H1 (cell line): ENCODE results near the gene AKR1B15. TPM values are rescaled to one million over a fixed set of nuclear protein-coding genes. Genes with fewer than 3 reads are reported as not detected.

Experiments
- CTCF ChIA-PET: fragments of 300-600 bp; sonication (Branson Sonifier 250); formaldehyde crosslinking; loops from one replicate; lab custom pipeline; 2021; ENCODE audit not compliant: partially characterized antibody; lab: Charles Lee
- POLR2A ChIA-PET: fragments of 300-600 bp; sonication (Branson Sonifier 250); formaldehyde crosslinking; loops from one replicate; lab custom pipeline; 2021; ENCODE audit warnings: inconsistent platforms; ENCODE audit not compliant: partially characterized antibody; lab: Charles Lee
- DNase-seq, 2 experiments: peaks; one replicate each; pipeline versions ENCODE4 v3.0.0 to v3.0.0-alpha.2; 2010 to 2022; ENCODE audit warnings: low spot score in 2 of 2, low read depth in 1 of 2, mixed read lengths in 1 of 2
- FAIRE-seq: peaks from 2 replicates; lab custom pipeline; 2011; peaks lifted over from hg19 to GRCh38; lab: Jason Lieb, UNC
- H2AFZ ChIP-seq: 2 replicates; pipeline ENCODE4 v1.8.1; 2012; ENCODE audit warnings: low read length, inconsistent platforms
- H2AK5ac ChIP-seq: 2 replicates; pipeline ENCODE4 v1.6.1; 2013; ENCODE audit warnings: low read depth, low read length
- H2BK120ac ChIP-seq: replicated peaks from 2 replicates; pipeline ENCODE3; 2013; ENCODE audit warnings: low read depth, low read length, inconsistent platforms
- H2BK12ac ChIP-seq: 2 replicates; pipeline ENCODE4 v1.6.1; 2013; ENCODE audit warnings: low read depth, low read length
- H2BK15ac ChIP-seq: 2 replicates; pipeline ENCODE4 v1.6.1; 2013; ENCODE audit warnings: low read length
- H2BK20ac ChIP-seq: 2 replicates; pipeline ENCODE4 v1.6.1; 2013; ENCODE audit warnings: low read length
- H2BK5ac ChIP-seq: 2 replicates; pipeline ENCODE4 v1.6.1; 2013; ENCODE audit warnings: low read depth, low read length
- H3K14ac ChIP-seq: 2 replicates; pipeline ENCODE4 v1.6.1; 2013; ENCODE audit warnings: inconsistent platforms; ENCODE audit not compliant: insufficient read length
- H3K18ac ChIP-seq: 2 replicates; pipeline ENCODE4 v1.6.1; 2013; ENCODE audit warnings: low read length; ENCODE audit errors: extremely low read depth
- H3K23ac ChIP-seq: 2 replicates; pipeline ENCODE4 v1.6.1; 2013; ENCODE audit warnings: inconsistent platforms; ENCODE audit not compliant: insufficient read length
- H3K23me2 ChIP-seq: 2 replicates; pipeline ENCODE4 v1.6.1; 2013; ENCODE audit warnings: low read depth, low read length
- H3K27ac ChIP-seq: 2 replicates; pipeline ENCODE4 v1.6.1; 2011; ENCODE audit warnings: low read depth, low read length, inconsistent platforms
- H3K27me3 ChIP-seq, 4 experiments: replicated peaks in 1 of 4; 1 replicate in 1 of 4; 2 replicates in 3 of 4; pipeline versions ENCODE4 v1.6.1 to v1.8.1; 2011 to 2013; ENCODE audit warnings: low read length in 3 of 4, mild to moderate bottlenecking in 3 of 4, inconsistent platforms in 2 of 4, mixed read lengths in 2 of 4, moderate library complexity in 1 of 4; ENCODE audit not compliant: control insufficient read depth in 3 of 4, insufficient read depth in 3 of 4; ENCODE audit errors: extremely low read depth in 1 of 4
- H3K36me3 ChIP-seq, 4 experiments: 2 replicates each; pipeline versions ENCODE4 v1.6.1 to v1.8.1; 2011 to 2013; ENCODE audit warnings: mild to moderate bottlenecking in 4 of 4, low read length in 3 of 4, moderate library complexity in 2 of 4, control low read depth in 1 of 4, inconsistent platforms in 1 of 4; ENCODE audit not compliant: insufficient read depth in 4 of 4, control insufficient read depth in 2 of 4
- H3K4ac ChIP-seq: replicated peaks from 2 replicates; pipeline ENCODE3; 2013; ENCODE audit warnings: low read length, low read depth, mixed read lengths, inconsistent platforms; ENCODE audit not compliant: insufficient read length
- H3K4me1 ChIP-seq, 4 experiments: replicated peaks in 1 of 4; 1 replicate in 1 of 4; 2 replicates in 3 of 4; pipeline versions ENCODE4 v1.6.1 to v1.8.1; 2011 to 2013; ENCODE audit warnings: low read length in 3 of 4, inconsistent platforms in 2 of 4, mixed read lengths in 1 of 4; ENCODE audit not compliant: insufficient read depth in 4 of 4, control insufficient read depth in 3 of 4
- H3K4me2 ChIP-seq, 2 experiments: 2 replicates each; pipeline versions ENCODE4 v1.6.1 to v1.8.1; 2011 to 2013; ENCODE audit warnings: low read depth in 2 of 2, low read length in 2 of 2, control low read depth in 1 of 2, inconsistent platforms in 1 of 2, mild to moderate bottlenecking in 1 of 2; ENCODE audit not compliant: insufficient read depth in 1 of 2
- H3K4me3 ChIP-seq, 4 experiments: fragments of 200-600, 300-600 bp in 1 of 4; sonication (generic), shearing (Covaris generic), sonication (Bioruptor Twin) in 1 of 4; 2 replicates each; pipeline versions ENCODE4 v1.5.1 to v1.8.1; 2011 to 2016; ENCODE audit warnings: low read length in 4 of 4, low read depth in 3 of 4, control low read depth in 2 of 4, inconsistent platforms in 2 of 4, mild to moderate bottlenecking in 2 of 4, mixed read lengths in 1 of 4, moderate library complexity in 1 of 4; ENCODE audit not compliant: insufficient read depth in 2 of 4; ENCODE audit errors: extremely low read depth in 1 of 4
- H3K56ac ChIP-seq: replicated peaks from 2 replicates; pipeline ENCODE3; 2013; ENCODE audit warnings: low read depth, mild to moderate bottlenecking, mixed read lengths, low read length, inconsistent platforms; ENCODE audit not compliant: insufficient read length
- H3K79me1 ChIP-seq: 2 replicates; pipeline ENCODE4 v1.6.1; 2013; ENCODE audit warnings: low read depth, low read length, control low read depth
- H3K79me2 ChIP-seq, 2 experiments: 2 replicates each; pipeline versions ENCODE4 v1.6.1 to v1.8.1; 2012 to 2013; ENCODE audit warnings: low read length in 2 of 2, mild to moderate bottlenecking in 2 of 2, inconsistent platforms in 1 of 2; ENCODE audit not compliant: insufficient read depth in 2 of 2, control insufficient read depth in 1 of 2
- H3K9ac ChIP-seq, 4 experiments: replicated peaks in 1 of 4; 1 replicate in 1 of 4; 2 replicates in 3 of 4; pipeline versions ENCODE4 v1.6.1 to v1.8.1; 2011 to 2013; ENCODE audit warnings: low read depth in 3 of 4, low read length in 3 of 4, control low read depth in 2 of 4, mild to moderate bottlenecking in 2 of 4, moderate library complexity in 2 of 4, inconsistent platforms in 1 of 4; ENCODE audit errors: extremely low read depth in 1 of 4
- H3K9me3 ChIP-seq, 2 experiments: 2 replicates each; pipeline versions ENCODE4 v1.6.1 to v1.8.1; 2012 to 2013; ENCODE audit warnings: mild to moderate bottlenecking in 2 of 2, moderate library complexity in 2 of 2, control low read depth in 1 of 2, inconsistent platforms in 1 of 2, low read depth in 1 of 2, low read length in 1 of 2, mixed read lengths in 1 of 2; ENCODE audit not compliant: insufficient read depth in 2 of 2
- H4K20me1 ChIP-seq, 2 experiments: replicated peaks in 1 of 2; 2 replicates each; pipeline versions ENCODE3 to v1.8.1; 2011 to 2013; ENCODE audit warnings: inconsistent platforms in 2 of 2, low read length in 2 of 2, mild to moderate bottlenecking in 1 of 2; ENCODE audit not compliant: insufficient read depth in 2 of 2, control insufficient read depth in 1 of 2
- H4K5ac ChIP-seq: 2 replicates; pipeline ENCODE4 v1.6.1; 2013; ENCODE audit warnings: low read length, low read depth, mixed read lengths, inconsistent platforms; ENCODE audit not compliant: insufficient read length
- H4K8ac ChIP-seq: 2 replicates; pipeline ENCODE4 v1.8.0; 2013; ENCODE audit warnings: mild to moderate bottlenecking, moderate library complexity, low read length, inconsistent platforms; ENCODE audit not compliant: insufficient read depth; ENCODE audit errors: extremely low read depth
- H4K91ac ChIP-seq: replicated peaks from 2 replicates; pipeline ENCODE3; 2013; ENCODE audit warnings: low read length, mixed read lengths, inconsistent platforms; ENCODE audit not compliant: insufficient read length
- ATF3 ChIP-seq: IDR thresholded peaks from 2 replicates; pipeline ENCODE4 v1.6.1; 2011; ENCODE audit warnings: low read depth, mild to moderate bottlenecking, low read length; ENCODE audit not compliant: insufficient read depth
- CBX5 ChIP-seq: fragments of 300-800, 300-1000 bp; sonication (generic); IDR thresholded peaks from 2 replicates; pipeline ENCODE4 v1.7.1; 2016; ENCODE audit warnings: antibody characterized with exemption, low read length, low read depth
- CTBP2 ChIP-seq: IDR thresholded peaks from 2 replicates; pipeline ENCODE4 v1.7.0; 2011; ENCODE audit warnings: borderline replicate concordance, mild to moderate bottlenecking, moderate library complexity, mixed read lengths, low read length; ENCODE audit not compliant: insufficient read depth, insufficient read length
- E2F6 ChIP-seq: IDR thresholded peaks from 2 replicates; pipeline ENCODE4 v1.6.1; 2012; ENCODE audit warnings: inconsistent platforms
- HDAC6 ChIP-seq: IDR thresholded peaks from one replicate; pipeline ENCODE4 v1.7.1; 2012; ENCODE audit warnings: low read depth, mild to moderate bottlenecking, inconsistent platforms, low read length, moderate library complexity
- KDM4A ChIP-seq: IDR thresholded peaks from one replicate; pipeline ENCODE4 v1.7.1; 2012; ENCODE audit warnings: low read depth, mild to moderate bottlenecking, moderate library complexity, low read length, inconsistent platforms; ENCODE audit not compliant: severe bottlenecking
- KDM5A ChIP-seq: fragments of 200-600 bp; IDR thresholded peaks from 2 replicates; pipeline ENCODE4 v1.7.1; 2012; ENCODE audit warnings: mild to moderate bottlenecking, low read length, inconsistent platforms, mixed read lengths
- NRF1 ChIP-seq: IDR thresholded peaks from 2 replicates; pipeline ENCODE4 v1.6.1; 2011; ENCODE audit warnings: mild to moderate bottlenecking, low read depth, low read length, improper control_type of control experiment
- PHF8 ChIP-seq: fragments of 200-600 bp; sonication (generic); conservative IDR thresholded peaks from 2 replicates; pipeline ENCODE4 v1.7.1; 2012; ENCODE audit warnings: low read depth, mild to moderate bottlenecking, inconsistent platforms, low read length, moderate library complexity
- SIN3A ChIP-seq, 2 experiments: IDR thresholded peaks in 1 of 2; conservative IDR thresholded peaks in 1 of 2; 2 replicates each; pipeline ENCODE4 v1.6.1; 2011 to 2012; ENCODE audit warnings: low read length in 2 of 2, improper control_type of control experiment in 1 of 2, low read depth in 1 of 2, mild to moderate bottlenecking in 1 of 2
- TAF7 ChIP-seq: optimal IDR thresholded peaks from 2 replicates; pipeline ENCODE3; 2011; ENCODE audit warnings: low read depth, mild to moderate bottlenecking, inconsistent platforms, low read length, moderate library complexity, borderline replicate concordance
- ZNF274 ChIP-seq: IDR thresholded peaks from 2 replicates; pipeline ENCODE4 v1.7.0; 2012; ENCODE audit warnings: low read length, borderline replicate concordance; ENCODE audit errors: extremely low read depth
- WGBS, 2 experiments: shearing (Covaris generic) in 1 of 2; methylation state at CpG; one replicate each; pipeline versions ENCODE4 v1.1.6 to v1.1.7; 2013 to 2015; ENCODE audit warnings: low lambda C conversion rate in 2 of 2, mixed read lengths in 2 of 2, inconsistent platforms in 1 of 2, low coverage in 1 of 2, missing lambda C conversion rate in 1 of 2; ENCODE audit not compliant: insufficient replicate concordance in 2 of 2, insufficient coverage in 1 of 2, insufficient read length in 1 of 2; ENCODE audit errors: extremely low coverage in 1 of 2, missing lambda C conversion rate in 1 of 2; 5-methylcytosine and 5-hydroxymethylcytosine counted together
- polyA plus RNA-seq, 7 experiments: library from polyadenylated mRNA; depleted of rRNA in 3 of 7; stranded (reverse) in 5 of 7; unstranded in 2 of 7; fragments of >200 nt in 5 of 7; fragments of 200-250 nt in 2 of 7; gene quantifications; 1 replicate in 5 of 7; 2 replicates in 1 of 7; 4 replicates in 1 of 7; pipeline versions ENCODE4 v1.2.1 to v1.2.3, GENCODE V29; 2011 to 2013; ENCODE audit warnings: missing spikeins in 2 of 7, mixed read lengths in 2 of 7
- total RNA-seq: library from RNA; stranded (reverse); fragmentation: NEBNext Ultra II Directional; extraction: Animal tissue kit (Norgen Biotek cat#: 25700); gene quantifications from 2 replicates; pipeline ENCODE4 v1.2.1, GENCODE V29; 2021

The AKR1B15 gene
- total and polyA plus RNA-seq, 2 of the 8 experiments (the other 6 are each of a cell fraction or from before 2014, with no cell fraction given), result 0.15 to 0.47 TPM

- H4K20me1 ChIP-seq, result no peaks in the 10 kb centered on the region
- no peak overlapping the region for H2BK5ac ChIP-seq
- H3K56ac ChIP-seq, result no peak overlapping the region
- no peak overlapping the region for H3K4me3 ChIP-seq
- no peak for FAIRE-seq
- H2BK15ac ChIP-seq, result no peak overlapping the region
- H3K27me3 ChIP-seq, result no peaks in the 10 kb centered on the region; a peak in 1 of 7 replicates
- no peaks in the 10 kb centered on the region for H3K9me3 ChIP-seq
- no peak overlapping the region for H3K18ac ChIP-seq
- no peak overlapping the region for H2BK12ac ChIP-seq
- no peak overlapping the region for H3K27ac ChIP-seq
- H2AFZ ChIP-seq, result no peak overlapping the region
- 92% methylated on average over 3 of the region's 3 CpGs; no CpG with 5 or more reads in 1 of the 2 experiments for WGBS, 2 experiments
- ChIA-PET POLR2A (no interaction called here), CTCF (interaction anchor here (3.6 kb wide), 1 partner anchor 100 kb away, joined by 12 read pairs; no protein-coding TSS in a partner anchor)
- no peak overlapping the region for H3K4ac ChIP-seq
- H2BK20ac ChIP-seq, result no peak overlapping the region
- H2AK5ac ChIP-seq, result no peak overlapping the region
- no peak overlapping the region for H4K8ac ChIP-seq
- H4K5ac ChIP-seq, result no peak overlapping the region
- H3K23ac ChIP-seq, result no peak overlapping the region
- H3K14ac ChIP-seq, result no peak overlapping the region
- no peaks in the 10 kb centered on the region for H3K79me1 ChIP-seq
- no peak overlapping the region for H3K4me2 ChIP-seq
- H3K79me2 ChIP-seq, result no peaks in the 10 kb centered on the region
- H3K9ac ChIP-seq, result no peak overlapping the region
- no peak overlapping the region for H2BK120ac ChIP-seq
- DNase-seq, result no peak
- H3K23me2 ChIP-seq, result no peaks in the 10 kb centered on the region
- peaks cover 0 to 2% (median under 1%) of the 10 kb centered on the region in 4 experiments; a peak in 2 of 7 replicates for H3K4me1 ChIP-seq
- H3K36me3 ChIP-seq, result no peaks in the 10 kb centered on the region
- no peak overlapping the region for H4K91ac ChIP-seq
- TF ChIP-seq KDM4A (no peak), PHF8 (no peak), NRF1 (no peak), CBX5 (no peak), ZNF274 (no peak), TAF7 (no peak), E2F6 (no peak), CTBP2 (no peak), HDAC6 (no peak), ATF3 (no peak), SIN3A (conservative IDR thresholded peaks at IDR 0.05 in 1 of 2, IDR thresholded peaks at IDR 0.05 in 1 of 2; ENCODE audit: low read depth in 1 of 2, low read length in 2 of 2) (no peak), KDM5A (no peak)
Observed at GRCh38 chr7:134532954-134533218, 16.0 kb upstream of the AKR1B15 start.
